Mucosa of gallbladder (tissue), 1 donor: Measurements from ENCODE around the gene FANCF. TPM values are rescaled to one million over a fixed set of nuclear protein-coding genes. Genes with fewer than 3 reads are reported as not detected.
"Not testable (repeated sequence)": the region's sequence is repeated elsewhere in the genome, so short reads cannot be mapped to it uniquely, and the experiment has no call there.

Source experiments
- DNase-seq: peaks from one replicate; pipeline ENCODE4 v3.0.0-alpha.2; 2020; ENCODE audit warnings: low spot score
- total RNA-seq: library from RNA; stranded (reverse); gene quantifications from one replicate; pipeline ENCODE4 v1.2.1, GENCODE V29; 2021
- donor health status: DM: no; HTN: no; CAD: no.

Gene FANCF
- 17.0 TPM for total RNA-seq

DNA sequence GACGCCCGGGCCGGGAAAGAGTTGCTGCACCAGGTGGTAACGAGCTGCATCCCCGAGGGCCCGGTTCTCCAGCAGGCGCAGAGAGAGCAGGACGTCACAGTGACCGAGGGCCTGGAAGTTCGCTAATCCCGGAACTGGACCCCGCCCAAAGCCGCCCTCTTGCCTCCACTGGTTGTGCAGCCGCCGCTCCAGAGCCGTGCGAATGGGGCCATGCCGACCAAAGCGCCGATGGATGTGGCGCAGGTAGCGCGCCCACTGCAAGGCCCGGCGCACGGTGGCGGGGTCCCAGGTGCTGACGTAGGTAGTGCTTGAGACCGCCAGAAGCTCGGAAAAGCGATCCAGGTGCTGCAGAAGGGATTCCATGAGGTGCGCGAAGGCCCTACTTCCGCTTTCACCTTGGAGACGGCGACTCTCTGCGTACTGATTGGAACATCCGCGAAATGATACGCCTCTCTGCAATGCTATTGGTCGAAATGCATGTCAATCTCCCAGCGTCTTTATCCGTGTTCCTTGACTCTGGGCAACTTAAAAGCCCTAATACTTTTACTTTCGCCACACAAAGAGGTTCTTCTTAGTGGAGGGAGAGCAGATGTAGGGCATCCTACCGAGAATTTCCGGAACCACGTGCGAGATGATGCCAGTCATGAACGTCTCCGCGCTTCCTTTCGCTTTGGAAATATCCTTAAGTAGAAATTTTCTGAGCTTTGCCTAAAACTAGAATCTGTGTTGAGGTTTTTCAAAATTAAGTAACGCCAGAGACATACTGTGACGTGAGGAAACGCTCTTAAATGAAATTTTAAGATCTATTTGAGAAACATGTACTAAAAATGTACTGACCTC, at the start of gene FANCF:
Gene FANCF, minus strand, starts transcription at position 376 of the 840 bp plus-strand sequence. Its CDS starts 13 bp downstream, at position 363.
- DNase-seq = peak; percentile 98

DNA sequence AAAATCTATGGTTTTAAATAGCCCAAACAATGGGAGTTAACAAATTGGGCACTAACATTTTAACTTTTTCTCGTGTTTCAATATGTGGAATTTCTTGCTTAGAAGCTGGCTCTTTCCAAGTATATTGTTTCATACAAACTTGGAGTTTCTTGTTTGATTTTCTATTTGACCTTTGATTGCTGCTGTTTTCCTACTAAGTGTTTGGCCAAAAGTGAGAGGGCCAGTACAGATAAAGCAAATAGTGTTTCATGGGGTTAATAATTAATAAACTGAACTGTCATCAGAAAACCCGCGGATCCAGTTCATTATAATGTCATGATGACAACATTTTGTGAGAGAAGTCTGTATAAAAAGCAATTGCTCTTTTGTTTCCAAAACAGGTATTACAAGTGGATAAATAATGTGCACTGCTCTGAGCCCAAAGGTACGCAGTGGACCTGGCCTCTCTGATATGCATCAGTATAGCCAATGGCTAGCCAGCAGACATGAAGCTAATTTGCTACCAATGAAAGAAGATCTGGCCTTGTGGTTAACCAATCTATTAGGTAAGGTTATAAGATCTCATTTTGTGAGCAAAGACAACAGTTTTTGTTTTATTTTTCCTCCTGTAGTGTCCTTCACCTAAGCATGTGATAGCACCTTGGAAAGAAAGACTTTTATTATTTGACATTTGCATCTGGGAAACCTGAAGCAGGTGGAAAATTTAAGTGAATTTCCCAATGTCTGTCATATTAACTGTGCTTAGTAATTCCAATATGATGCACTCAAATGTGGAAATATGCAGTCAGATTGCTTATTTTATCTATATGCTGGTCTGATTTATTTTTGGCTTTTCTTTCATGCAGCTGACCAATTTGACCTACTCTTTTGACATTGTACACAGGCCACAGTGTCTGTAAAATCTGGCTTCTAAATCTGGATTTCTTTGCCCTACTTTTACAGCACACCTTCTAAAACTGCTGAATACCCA, 49.1 kb upstream of the FANCF start:
- no peak for DNase-seq

- DNase-seq = no peak
Measured at GRCh38 chr11:22671751-22672150, 46.1 kb upstream of the FANCF start.

DNA sequence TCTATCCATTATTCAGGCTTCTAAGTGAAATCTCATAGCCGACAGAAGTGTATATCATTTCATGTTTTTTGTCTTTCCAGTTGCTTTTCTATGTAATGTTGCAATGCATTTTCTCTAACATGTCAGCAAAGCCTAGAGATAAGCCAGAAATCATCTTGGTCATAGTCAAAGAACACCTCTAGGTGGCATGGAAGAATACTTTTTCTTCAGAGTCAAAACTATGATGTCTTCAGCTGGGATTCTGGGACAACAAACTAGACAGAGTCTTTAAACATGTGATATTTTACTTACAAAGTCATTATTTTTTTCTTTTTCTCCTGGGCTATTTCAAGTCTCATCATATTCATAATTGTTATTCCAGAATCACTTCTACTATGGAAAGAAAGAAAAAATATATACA, 45.2 kb upstream of the FANCF start:
- no peak for DNase-seq

GRCh38 chr11:22669368-22669767, 43.7 kb upstream of the FANCF start:
- DNase-seq = no peak

GRCh38 chr11:22668005-22668796, 42.6 kb upstream of the FANCF start:
- DNase-seq = no peak

GRCh38 chr11:22666688-22667439, 41.2 kb upstream of the FANCF start:
- DNase-seq = no peak

GRCh38 chr11:22666325-22666687, 40.7 kb upstream of the FANCF start, which contains the start of gene GAS2:
Gene GAS2, plus strand, starts transcription at chr11:22666611. Its CDS starts 8,259 bp downstream, at chr11:22674870.
- no peak for DNase-seq

GRCh38 chr11:22659783-22660182, 34.2 kb upstream of the FANCF start:
- no peak for DNase-seq

- no peak for DNase-seq
Measured at GRCh38 chr11:22657101-22657694, 31.6 kb upstream of the FANCF start.

- no peak for DNase-seq
Measured at GRCh38 chr11:22656130-22656529, 30.5 kb upstream of the FANCF start.

- not testable (repeated sequence) for DNase-seq
Measured at GRCh38 chr11:22652346-22652745, 26.7 kb upstream of the FANCF start.

DNA sequence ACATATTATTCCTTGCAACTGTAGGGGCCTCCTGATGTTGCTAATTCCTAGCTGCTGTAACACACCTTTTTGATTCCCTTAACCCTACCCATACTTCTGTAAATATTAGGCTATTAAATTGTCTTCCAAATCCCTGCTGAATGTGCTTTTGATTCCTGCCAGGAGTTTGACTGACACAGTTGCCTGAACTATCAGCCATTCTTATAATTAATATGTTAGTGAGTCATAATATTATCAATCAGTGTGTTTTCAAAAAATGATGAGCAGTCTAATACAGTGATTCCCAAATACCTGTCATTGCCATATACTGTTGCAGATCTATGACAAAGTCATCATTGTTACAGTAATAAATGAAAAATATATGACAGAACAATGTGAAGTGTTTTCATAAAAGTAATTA, 15.9 kb upstream of the FANCF start:
- no peak for DNase-seq

- no peak for DNase-seq
Measured at GRCh38 chr11:22640862-22641261, 15.2 kb upstream of the FANCF start.

GRCh38 chr11:22635689-22636088, 10.1 kb upstream of the FANCF start:
- no peak for DNase-seq

- DNase-seq = peak; percentile 43
Measured at GRCh38 chr11:22634897-22635629, 9.4 kb upstream of the FANCF start.

GRCh38 chr11:22633354-22633902, 7.8 kb upstream of the FANCF start:
- no peak for DNase-seq

DNA sequence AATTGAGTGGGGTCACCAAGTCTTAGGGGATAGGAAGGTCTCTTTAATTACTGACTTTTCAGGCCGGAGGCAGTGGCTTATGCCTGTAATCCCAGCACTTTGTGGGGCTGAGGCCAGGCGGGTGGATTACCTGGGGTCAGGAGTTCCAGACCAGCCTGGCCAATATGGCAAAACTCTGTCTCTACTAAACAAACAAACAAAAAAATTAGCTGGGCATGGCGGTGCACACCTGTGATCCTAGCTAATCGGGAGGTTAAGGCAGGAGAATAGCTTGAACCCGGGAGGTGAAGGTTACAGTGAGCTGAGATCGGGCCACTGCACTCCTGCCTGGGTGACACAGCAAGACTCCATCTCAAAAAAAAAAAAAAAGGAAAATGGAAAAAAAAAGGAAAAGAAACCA, 1.8 kb upstream of the FANCF start:
- no peak for DNase-seq

GRCh38 chr11:22626573-22627239, 1.1 kb upstream of the FANCF start:
- no peak for DNase-seq
